GM12878 (cell line): Measurements from ENCODE around the gene BRAT1. TPM values are rescaled to one million over a fixed set of nuclear protein-coding genes. Genes with fewer than 3 reads are reported as not detected.
A peak's percentile ranks its signal among the peaks of the same experiment; 100 is the strongest.

ENCODE experiments used
- ATF3 ChIP-seq: IDR thresholded peaks from 2 replicates; pipeline ENCODE4 v1.6.1; 2011; ENCODE audit warnings: low read depth, mild to moderate bottlenecking, low read length, moderate library complexity, borderline replicate concordance; ENCODE audit errors: extremely low read depth
- HDGF ChIP-seq: fragments of 450-650 bp; IDR thresholded peaks from 2 replicates; pipeline ENCODE4 v1.6.1; 2016; ENCODE audit warnings: antibody characterized with exemption
- IRF5 ChIP-seq: fragments of 450-650 bp; IDR thresholded peaks from 2 replicates; pipeline ENCODE4 v1.6.1; 2017; ENCODE audit warnings: borderline replicate concordance
- MLLT1 ChIP-seq: fragments of 450-650 bp; IDR thresholded peaks from 2 replicates; pipeline ENCODE4 v1.6.1; 2016; ENCODE audit warnings: mild to moderate bottlenecking
- MXI1 ChIP-seq: fragments of 150-350 bp; IDR thresholded peaks from 2 replicates; pipeline ENCODE4 v1.6.1; 2011; ENCODE audit warnings: low read depth, mild to moderate bottlenecking, inconsistent platforms, low read length, improper control_type of control experiment
- NFYB ChIP-seq: IDR thresholded peaks from 2 replicates; pipeline ENCODE4 v1.6.1; 2011; ENCODE audit warnings: low read depth, mild to moderate bottlenecking, low read length, improper control_type of control experiment, moderate library complexity; ENCODE audit not compliant: insufficient read depth
- NR2C2 ChIP-seq: IDR thresholded peaks from 2 replicates; pipeline ENCODE4 v1.6.1; 2011; ENCODE audit warnings: borderline replicate concordance, low read depth; ENCODE audit not compliant: control insufficient read depth, insufficient read length
- PBX3 ChIP-seq: IDR thresholded peaks from 2 replicates; pipeline ENCODE4 v1.6.1; 2011; ENCODE audit warnings: mild to moderate bottlenecking, low read depth, low read length, moderate library complexity; ENCODE audit not compliant: insufficient replicate concordance
- RAD51 ChIP-seq: fragments of 450-650 bp; IDR thresholded peaks from 2 replicates; pipeline ENCODE4 v1.6.1; 2016; ENCODE audit warnings: moderate library complexity, mild to moderate bottlenecking, inconsistent platforms
- RELA ChIP-seq: fragments of 450-650 bp; IDR thresholded peaks from 2 replicates; pipeline ENCODE4 v1.8.0; 2014; ENCODE audit warnings: borderline replicate concordance; ENCODE audit not compliant: partially characterized antibody
- RUNX3 ChIP-seq: IDR thresholded peaks from 2 replicates; pipeline ENCODE4 v1.6.1; 2012; ENCODE audit warnings: low read length, inconsistent platforms
- SP1 ChIP-seq: IDR thresholded peaks from one replicate; pipeline ENCODE4 v1.6.1; 2011; ENCODE audit warnings: low read depth, low read length
- TCF3 ChIP-seq: IDR thresholded peaks from 2 replicates; pipeline ENCODE4 v1.6.1; 2012; ENCODE audit warnings: low read depth, mild to moderate bottlenecking, low read length, borderline replicate concordance; ENCODE audit not compliant: insufficient read depth
- ZNF592 ChIP-seq: fragments of 450-650 bp; IDR thresholded peaks from 2 replicates; pipeline ENCODE4 v1.6.1; 2017; ENCODE audit warnings: mild to moderate bottlenecking, moderate library complexity
- polyA plus RNA-seq, 11 experiments: library from polyadenylated mRNA; depleted of rRNA in 4 of 11; unstranded in 6 of 11; stranded (reverse) in 5 of 11; fragments of >200 nt; fragmentation: Nextera tagmentation in 4 of 11; fragmentation: Illumina TruSeq in 1 of 11; extraction: Ambion mirVana in 4 of 11; extraction: Trizol in 1 of 11; gene quantifications; 1 replicate in 1 of 11; 2 replicates in 10 of 11; pipeline versions ENCODE4 v1.2.1 to v1.2.3, GENCODE V29; 2011 to 2016; ENCODE audit warnings: inconsistent platforms in 2 of 11, missing spikeins in 2 of 11, low read depth in 1 of 11
- total RNA-seq, 4 experiments: library from RNA; depleted of rRNA in 3 of 4; stranded (reverse); fragments of >200 nt in 3 of 4; fragmentation: Illumina TruSeq in 1 of 4; extraction: Trizol in 1 of 4; gene quantifications; 2 replicates each; pipeline versions ENCODE4 v1.2.1 to v1.2.3, GENCODE V29; 2013 to 2021

The BRAT1 gene
- total and polyA plus RNA-seq, 10 of the 15 experiments (the other 5 are each of a cell fraction or from before 2014, with no cell fraction given) = 0.13 to 53.3 (median 16.0) TPM

- TF ChIP-seq NFYB (no peak), NR2C2 (no peak), ZNF592 (no peak), HDGF (no peak), MXI1 (no peak), MLLT1 (no peak), RAD51 (no peak), RELA (no peak), RUNX3 (no peak), ATF3 (no peak), IRF5 (no peak), SP1 (no peak), TCF3 (peak; percentile 81; the same call in 1 of the 2 replicates), PBX3 (peak; percentile 21)
Measured at GRCh38 chr7:2577914-2578680, 22.8 kb upstream of the BRAT1 start (continued).
